ENCODE data around the gene SARNP. TPM values are rescaled to one million over a fixed set of nuclear protein-coding genes. Genes with fewer than 3 reads are reported as not detected.

SARNP gene
- total RNA-seq, 2 donors from 2014 or later, result 39.1 to 49.2 TPM

GRCh38 chr12:55822228-55822627, 4.7 kb upstream of the SARNP start:
- Histone ChIP-seq H3K4me3 (no peak overlapping the region), H3K27ac (no peak overlapping the region), H3K36me3 (peaks cover 22% of the 10 kb centered on the region), H3K27me3 (replicated peaks; ENCODE audit: insufficient read depth) (no peaks in the 10 kb centered on the region), H3K9me3 (no peaks in the 10 kb centered on the region), H3K4me1 (ENCODE audit: control insufficient read depth in 1 of 2, low read depth in 2 of 2) (peaks cover 14 to 33% of the 10 kb centered on the region in 2 donors)
- DNase-seq (ENCODE audit: low spot score), result no peak
- no peak for ATAC-seq (ENCODE audit: insufficient number of reproducible peaks, low FRiP score, low read depth)
- TF ChIP-seq CTCF (IDR thresholded peaks at IDR 0.05), result no peak

GRCh38 chr12:55820679-55821078, 3.2 kb upstream of the SARNP start:
- Histone ChIP-seq H3K9me3 (no peaks in the 10 kb centered on the region), H3K27me3 (replicated peaks; ENCODE audit: insufficient read depth) (no peaks in the 10 kb centered on the region), H3K4me1 (ENCODE audit: control insufficient read depth in 1 of 2, low read depth in 2 of 2) (peaks cover 14 to 26% of the 10 kb centered on the region in 2 donors), H3K4me3 (no peak overlapping the region), H3K27ac (no peak overlapping the region), H3K36me3 (peaks cover 22% of the 10 kb centered on the region)
- DNase-seq (ENCODE audit: low spot score) (no peak), ATAC-seq (ENCODE audit: insufficient number of reproducible peaks, low FRiP score, low read depth) (no peak)
- TF ChIP-seq CTCF (IDR thresholded peaks at IDR 0.05), result no peak

- no peaks in the 10 kb centered on the region for H3K9me3 ChIP-seq
- peak overlapping the region; percentile 30 to 70 for H3K27ac ChIP-seq
- DNase-seq (ENCODE audit: low spot score) (no peak), ATAC-seq (ENCODE audit: insufficient number of reproducible peaks, low FRiP score, low read depth) (no peak)
- TF ChIP-seq CTCF (IDR thresholded peaks at IDR 0.05), result no peak
- H3K27me3 ChIP-seq (replicated peaks; ENCODE audit: insufficient read depth), result no peaks in the 10 kb centered on the region
- H3K4me1 ChIP-seq (ENCODE audit: control insufficient read depth in 1 of 2, low read depth in 2 of 2), result peaks cover 28 to 35% of the 10 kb centered on the region in 2 donors
- peak overlapping the region; percentile 96 for H3K4me3 ChIP-seq
- H3K36me3 ChIP-seq, result peaks cover 22% of the 10 kb centered on the region
Measured at GRCh38 chr12:55818886-55819285, 1.4 kb upstream of the SARNP start.

- no peaks in the 10 kb centered on the region for H3K27me3 ChIP-seq (replicated peaks; ENCODE audit: insufficient read depth)
- peaks cover 26% of the 10 kb centered on the region for H3K36me3 ChIP-seq
- H3K4me3 ChIP-seq, result peak overlapping the region; percentile 96
- DNase-seq (ENCODE audit: low spot score), result no peak
- H3K9me3 ChIP-seq, result no peaks in the 10 kb centered on the region
- no peak for TF ChIP-seq CTCF (IDR thresholded peaks at IDR 0.05)
- H3K27ac ChIP-seq, result peak overlapping the region; percentile 30 to 70
- peak; percentile 36 for ATAC-seq (ENCODE audit: insufficient number of reproducible peaks, low FRiP score, low read depth)
- H3K4me1 ChIP-seq (ENCODE audit: control insufficient read depth in 1 of 2, low read depth in 2 of 2), result peaks cover 28 to 36% of the 10 kb centered on the region in 2 donors
Measured at GRCh38 chr12:55818140-55818728, 710 bp upstream of the SARNP start.

GRCh38 chr12:55816881-55817344, 611 bp downstream of the SARNP start:
- Histone ChIP-seq H3K36me3 (peaks cover 23% of the 10 kb centered on the region), H3K9me3 (no peaks in the 10 kb centered on the region), H3K27ac (peak overlapping the region; percentile 91), H3K27me3 (replicated peaks; ENCODE audit: insufficient read depth) (no peaks in the 10 kb centered on the region), H3K4me3 (peak overlapping the region; percentile 96), H3K4me1 (ENCODE audit: control insufficient read depth in 1 of 2, low read depth in 2 of 2) (peaks cover 28 to 45% of the 10 kb centered on the region in 2 donors)
- ATAC-seq (ENCODE audit: insufficient number of reproducible peaks, low FRiP score, low read depth) (no peak), DNase-seq (ENCODE audit: low spot score) (no peak)
- TF ChIP-seq CTCF (IDR thresholded peaks at IDR 0.05), result no peak
